ENCODE measurements around the gene NUDT3.
"Not testable (repeated sequence)": the region's sequence is repeated elsewhere in the genome, so short reads cannot be mapped to it uniquely, and the experiment has no call there.

NUDT3 gene

DNA sequence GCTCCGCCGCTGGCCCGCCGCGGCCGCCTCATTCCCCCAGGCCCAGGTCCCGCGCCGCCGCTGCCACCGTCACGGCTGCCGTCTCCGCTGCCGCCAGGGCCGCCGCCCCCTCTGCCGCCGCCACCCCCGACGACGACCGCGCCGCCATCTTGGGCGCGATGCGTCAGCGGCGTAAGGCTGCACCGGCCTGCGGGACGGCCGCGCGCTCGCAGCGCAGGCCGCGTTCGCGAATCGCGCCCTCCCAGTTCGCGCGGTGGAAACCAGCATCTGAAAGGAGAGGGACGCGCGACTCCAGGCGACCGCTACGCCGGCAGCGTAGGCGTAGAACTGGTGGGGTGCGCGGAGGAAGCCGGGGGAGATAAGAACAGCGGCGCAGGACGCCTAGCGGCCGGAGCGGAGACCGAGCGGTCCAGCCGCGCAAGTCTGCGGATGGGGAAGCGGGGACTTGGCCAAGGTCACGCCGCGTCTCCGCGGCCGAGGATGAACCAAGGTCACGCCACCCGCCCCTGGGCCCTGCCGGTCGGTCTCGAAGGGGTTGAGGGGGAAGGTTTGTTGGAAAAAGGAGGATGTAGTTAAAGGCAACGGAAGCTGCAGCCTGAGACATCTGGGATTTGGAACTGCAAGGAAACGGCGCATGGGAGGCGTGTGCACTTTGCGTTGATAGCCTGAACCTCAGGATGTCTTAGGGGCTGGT, at the start of gene NUDT3:
Gene NUDT3, minus strand, starts transcription at position 173 of the 694 bp plus-strand sequence. CDS start 307 bp downstream, outside the sequence.
- DNase-seq: peak; percentile 91

DNA sequence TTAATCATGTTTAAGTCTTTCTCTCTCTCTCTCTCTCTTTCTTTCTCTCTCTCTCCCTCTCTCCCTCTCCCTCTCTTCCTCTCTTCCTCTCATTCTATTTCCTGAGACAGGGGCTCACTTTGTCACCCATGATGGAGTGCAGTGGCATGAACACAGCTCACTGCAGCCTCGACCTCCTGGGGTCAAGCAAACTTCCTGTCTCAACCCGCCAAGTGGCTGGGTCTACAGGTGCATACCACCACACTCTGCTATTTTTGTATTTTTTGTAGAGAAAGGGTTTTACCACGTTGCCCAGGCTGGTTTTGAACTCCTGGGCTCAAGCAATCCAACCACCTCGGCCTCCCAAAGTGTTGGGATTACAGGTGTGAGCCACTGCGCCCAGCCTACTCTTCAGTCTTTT, 49.1 kb upstream of the NUDT3 start:
- DNase-seq: no peak

DNA sequence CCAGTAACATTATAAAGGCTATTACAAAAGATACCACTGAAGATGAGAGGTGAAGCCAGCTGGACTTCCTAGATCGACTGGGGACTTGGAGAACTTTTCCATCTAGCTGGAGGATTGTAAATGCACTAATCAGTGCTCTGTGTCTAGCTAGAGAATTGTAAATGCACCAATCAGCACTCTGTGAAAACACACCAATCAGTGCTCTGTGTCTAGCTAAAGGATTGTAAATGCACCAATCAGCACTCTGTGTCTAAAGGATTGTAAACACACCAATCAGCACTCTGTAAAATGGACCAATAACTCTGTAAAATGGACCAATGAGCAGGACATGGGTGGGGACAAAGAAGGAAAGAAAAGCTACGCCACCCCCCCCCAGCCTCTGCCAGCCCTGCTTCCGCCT, 47.0 kb upstream of the NUDT3 start:
- DNase-seq: no peak

DNA sequence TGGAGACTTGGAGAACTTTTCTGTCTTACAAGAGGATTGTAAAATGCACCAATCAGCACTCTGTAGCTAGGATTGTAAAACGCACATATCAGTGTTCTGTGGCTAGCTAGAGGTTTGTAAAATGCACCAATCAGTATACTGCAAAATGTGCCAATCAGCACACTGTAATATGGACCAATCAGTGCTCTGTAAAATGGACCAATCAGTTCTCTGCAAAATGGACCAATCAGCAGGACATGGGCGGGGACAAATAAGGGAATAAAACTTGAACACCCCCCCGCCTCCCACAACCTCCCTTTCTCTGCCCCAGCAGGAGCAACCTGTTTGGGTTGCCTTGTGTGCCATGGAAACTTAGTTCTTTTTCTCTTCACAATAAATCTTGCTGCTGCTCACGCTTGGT, 46.2 kb upstream of the NUDT3 start:
- no peak for DNase-seq

DNA sequence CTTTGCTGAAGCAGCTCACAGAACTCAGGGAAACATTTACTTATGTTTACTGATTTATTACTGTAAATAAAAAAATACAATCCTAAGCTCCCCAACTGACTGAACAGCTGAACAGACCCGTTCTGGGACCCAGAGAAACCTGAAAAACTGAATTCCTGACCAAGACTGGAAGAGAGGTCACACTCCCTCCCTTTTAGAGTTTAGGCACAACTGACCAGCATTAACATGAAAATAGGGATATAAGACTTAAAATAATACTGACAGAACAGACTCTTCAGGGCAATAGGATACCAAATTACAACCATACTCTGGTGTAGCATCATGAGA, 45.1 kb upstream of the NUDT3 start:
- DNase-seq: no peak

DNA sequence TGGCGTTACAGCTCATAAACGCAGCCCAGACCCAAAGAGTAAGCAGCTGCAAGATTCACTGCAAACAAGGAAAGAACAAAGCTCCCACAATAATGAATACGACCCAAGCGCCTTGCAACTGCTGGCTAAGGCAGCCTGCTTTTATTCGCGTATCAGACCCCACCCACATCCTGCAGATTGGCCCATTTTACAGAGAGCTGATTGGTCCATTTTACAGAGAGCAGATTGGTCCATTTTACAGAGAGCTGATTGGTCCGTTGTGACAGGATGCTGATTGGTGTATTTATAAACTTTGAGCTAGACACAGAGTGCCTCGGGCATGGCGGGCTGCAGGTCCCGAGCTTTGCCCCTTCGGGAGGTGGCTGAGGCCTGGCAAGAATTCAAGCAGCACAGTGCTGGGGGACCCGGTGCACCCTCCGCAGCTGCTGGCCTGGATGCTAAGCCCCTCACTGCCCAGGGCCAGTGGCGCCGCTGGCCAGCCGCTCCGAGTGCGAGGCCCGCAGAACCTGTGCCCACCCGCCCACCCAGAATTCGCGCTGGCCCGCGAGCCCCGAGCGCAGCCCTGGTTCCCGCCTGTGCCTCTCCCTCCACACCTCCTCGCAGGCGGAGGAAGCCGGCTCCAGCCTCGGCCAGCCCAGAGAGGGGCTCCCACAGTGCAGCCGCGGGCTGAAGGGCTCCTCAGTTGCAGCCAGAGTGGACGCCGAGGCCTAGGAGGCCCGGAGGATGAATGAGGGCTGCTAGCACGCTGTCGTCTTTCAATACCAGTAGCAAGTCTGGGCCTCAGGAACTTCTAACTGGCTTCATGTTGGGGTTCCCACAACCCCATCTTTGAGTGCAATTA, 44.6 kb upstream of the NUDT3 start:
- no peak for DNase-seq

DNA sequence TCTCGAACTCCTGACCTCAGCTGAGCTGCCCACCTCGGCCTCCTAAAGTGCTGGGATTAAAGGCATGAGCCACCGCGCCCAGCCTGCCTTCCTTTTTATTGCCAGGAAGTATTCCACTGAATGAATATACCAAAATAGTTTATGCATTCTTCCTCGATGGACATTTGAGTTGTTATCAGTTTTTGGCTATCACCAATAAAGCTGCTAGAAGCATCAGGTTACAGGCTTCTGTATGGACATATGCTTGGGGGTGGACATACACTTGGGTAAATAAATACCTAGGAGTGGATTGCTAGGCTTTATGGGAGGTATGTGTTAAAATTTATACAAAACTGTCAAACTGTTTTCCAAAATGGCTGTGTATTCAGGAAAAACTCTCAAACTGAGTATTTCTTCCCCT, 43.4 kb upstream of the NUDT3 start:
- no peak for DNase-seq

DNA sequence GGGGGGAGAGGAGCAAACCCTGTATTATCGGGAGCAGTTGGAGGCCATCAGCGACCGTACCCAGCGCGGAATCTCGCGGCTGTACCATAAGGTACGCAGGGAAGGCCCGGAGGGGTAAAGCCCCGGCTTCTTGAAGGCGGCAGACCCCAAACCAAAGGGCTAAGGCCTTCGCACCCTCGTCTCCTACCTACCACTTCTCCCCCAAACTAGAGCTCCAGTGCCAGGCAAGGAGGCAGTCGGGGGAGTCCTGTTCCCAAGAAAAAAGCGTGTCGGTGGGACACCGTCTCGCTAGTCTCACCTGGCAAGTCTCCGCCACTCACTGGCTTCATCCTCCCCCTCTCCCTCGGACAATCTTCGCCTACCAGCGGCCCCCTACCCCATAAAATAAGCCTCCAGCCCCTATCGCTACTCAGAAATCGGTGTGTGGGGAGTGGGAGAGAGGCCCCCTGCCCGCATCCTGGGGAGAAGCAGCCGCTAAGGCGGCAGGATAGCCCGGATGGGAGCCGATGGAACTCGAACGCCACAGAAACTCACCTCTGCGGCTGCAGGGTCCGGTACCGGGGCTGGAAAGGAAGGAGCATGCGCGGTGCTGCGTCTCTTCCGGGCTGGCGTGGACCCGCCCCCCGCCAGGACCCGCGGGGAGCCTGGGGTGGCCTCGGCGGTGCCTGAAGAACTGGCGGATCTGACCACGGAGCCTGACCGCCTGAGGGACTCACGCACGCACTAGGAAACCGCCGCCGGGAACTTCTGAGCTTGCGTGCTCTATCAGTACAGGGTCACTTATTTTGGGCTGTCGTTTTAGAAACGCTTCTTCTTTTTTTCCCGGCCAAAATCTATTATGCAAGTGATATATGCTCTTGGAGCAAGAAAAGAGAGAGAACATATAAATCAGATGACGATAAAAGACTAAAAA, 33.3 kb upstream of the NUDT3 start, which contains the start of gene RPS10:
Gene RPS10, minus strand, starts transcription at position 572 of the 913 bp plus-strand sequence. CDS start 848 bp downstream, outside the sequence.
- DNase-seq: peak; percentile 85

DNA sequence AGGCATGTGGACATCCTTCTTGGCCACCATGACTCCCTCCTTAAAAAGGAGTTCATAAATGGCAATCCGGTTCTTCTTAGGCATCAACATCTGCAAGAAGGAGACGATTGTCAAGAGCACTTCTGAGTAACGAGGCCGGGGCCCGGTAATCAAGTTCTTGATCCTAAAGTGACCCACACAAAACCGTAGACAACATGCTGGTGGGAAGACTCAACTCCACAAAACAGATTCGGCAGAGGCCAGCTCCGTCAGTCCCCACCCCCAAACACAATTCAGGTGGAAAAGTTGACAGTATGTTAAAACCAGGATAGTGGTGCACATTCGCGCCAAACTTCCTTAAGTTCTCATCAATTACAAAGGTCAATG, 32.6 kb upstream of the NUDT3 start:
- DNase-seq: no peak

DNA sequence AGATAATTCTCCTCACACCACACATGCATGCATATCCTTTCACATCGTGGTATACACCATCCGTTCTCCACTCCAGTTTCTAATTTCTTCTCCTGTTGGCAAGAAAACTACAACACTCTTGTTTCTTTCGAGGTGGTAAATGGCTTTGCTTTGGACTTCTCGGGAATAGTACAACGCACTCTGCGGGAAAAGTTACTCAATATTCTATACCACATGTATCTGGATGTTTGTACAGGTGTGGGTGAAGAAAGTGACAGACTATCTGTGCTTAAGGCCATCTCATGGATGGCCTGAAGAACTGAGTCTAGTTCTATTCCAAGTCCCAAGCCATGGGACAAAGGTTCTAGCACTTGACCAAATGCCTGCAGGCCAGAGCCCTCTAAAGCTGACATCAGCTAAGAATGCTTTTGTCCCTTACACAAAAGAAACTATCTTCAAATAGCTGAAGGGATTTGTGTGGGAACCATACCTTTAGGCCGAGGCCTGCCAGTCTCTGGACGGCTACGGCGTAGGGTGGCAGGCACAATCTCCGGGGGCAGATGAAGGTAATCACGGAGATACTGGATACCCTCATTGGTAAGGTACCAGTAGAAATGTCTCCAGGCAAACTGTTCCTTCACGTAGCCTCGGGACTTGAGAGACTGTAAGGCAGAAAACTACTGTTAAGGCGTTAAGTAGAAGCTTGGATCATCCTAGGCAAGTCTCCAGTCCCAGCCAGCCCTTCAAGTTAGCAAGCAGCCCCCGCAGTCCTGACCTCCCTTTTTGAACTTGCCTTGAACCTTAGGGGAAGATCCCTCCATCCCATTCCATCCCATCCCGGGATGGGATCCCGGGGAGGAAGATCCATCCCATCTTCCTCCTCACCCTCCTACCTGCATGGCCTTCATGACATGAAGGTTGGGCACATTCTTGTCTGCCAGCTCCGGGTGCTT, 32.0 kb upstream of the NUDT3 start:
- DNase-seq: no peak

DNA sequence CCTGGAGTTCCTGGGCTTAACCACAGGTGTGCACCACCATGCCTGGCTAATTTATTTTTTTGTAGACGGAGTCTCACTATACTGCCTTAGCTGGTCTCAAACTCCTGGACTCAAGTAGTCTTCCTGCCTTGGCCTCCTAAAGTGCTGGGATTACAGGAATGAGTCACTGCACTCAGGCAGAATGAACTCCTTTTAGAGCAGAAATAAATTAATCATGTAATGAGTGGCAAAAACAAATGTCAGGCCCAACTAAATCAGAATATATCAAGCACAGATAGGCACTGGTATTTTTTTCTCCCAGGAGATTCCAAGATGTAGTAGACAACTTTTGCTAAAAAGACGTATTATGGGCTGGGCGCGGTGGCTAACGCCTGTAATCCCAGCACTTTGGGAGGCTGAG, 30.8 kb upstream of the NUDT3 start:
- DNase-seq: no peak

DNA sequence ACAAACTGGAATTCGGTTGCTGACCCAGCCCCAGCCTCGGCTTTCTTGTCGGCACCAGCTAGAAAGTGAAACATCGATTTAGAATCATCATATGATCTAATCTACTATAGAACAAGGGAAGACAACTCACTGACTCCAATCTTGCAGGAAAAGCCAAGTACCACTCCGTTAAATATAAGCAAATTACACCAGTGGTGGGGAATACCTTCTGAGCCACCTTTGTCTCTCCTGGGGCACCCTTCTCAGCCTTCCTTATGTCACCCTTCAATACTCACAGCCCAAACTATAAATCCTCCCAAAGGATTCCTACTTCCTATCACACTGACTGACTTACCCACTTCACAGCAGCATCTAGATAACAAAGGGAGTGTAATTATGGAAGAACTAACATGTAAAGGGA, 25.9 kb upstream of the NUDT3 start:
- no peak for DNase-seq

DNA sequence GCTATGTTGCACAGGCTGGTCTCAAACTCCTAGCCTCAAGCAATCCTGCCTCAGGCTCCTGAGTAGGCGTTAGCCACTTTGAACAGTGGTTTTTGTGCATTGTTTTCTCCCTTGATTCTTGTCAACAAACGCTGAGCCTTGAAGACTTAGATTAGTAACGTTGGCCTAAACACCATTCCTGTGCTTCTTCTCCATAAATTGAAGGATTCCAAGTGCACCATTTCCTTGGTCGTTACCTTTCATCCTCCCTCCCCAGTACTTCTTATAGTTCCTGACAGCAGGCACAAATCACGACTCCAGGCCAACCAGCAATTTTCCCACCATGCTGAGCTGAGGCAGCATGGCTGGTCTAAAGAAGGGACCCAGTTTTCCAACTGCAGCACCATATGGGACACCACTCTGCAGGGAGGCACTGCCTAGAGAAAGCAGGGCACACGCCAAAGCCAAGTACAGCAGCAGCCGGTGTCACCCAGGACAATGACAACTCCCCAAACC, 24.5 kb upstream of the NUDT3 start:
- no peak for DNase-seq

DNA sequence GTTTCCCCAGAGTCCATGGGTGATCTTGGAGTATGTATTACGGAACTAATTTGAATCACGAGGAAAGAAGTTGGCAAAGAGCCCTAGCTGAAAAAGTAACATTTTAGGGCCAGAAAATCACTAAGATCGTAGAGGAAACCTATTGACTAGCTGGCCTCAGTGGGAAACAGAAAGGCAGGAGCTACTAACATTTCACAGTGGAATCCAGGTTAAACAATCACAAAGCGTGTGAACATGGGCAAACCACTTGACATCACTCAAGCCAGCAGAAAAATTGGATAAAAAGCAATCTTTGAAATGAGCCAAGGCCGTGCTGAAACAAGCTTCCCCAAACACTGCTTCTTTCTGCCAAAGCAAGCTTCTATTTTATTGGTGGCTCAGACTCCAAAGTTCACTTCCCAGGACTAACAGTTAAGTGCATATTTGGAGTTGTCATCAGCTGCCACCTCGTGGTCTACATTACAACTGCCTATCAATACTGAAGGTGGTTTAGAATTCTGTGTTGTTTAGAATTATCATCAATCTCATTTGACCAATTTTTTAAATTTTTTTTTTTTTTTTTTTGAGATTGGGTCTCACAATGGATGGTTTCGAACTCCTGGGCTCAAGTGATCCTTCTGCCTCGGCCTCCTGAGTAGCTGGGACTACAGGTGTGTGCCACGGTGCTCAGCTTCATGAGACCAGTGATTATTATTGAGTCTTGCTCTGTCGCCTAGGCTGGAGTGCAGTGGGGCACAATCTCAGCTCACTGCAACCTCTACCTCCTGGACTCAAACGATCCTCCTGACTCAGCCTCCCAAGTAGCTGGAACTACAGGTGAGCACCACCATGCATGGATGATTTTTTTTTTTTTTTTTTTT, 22.8 kb upstream of the NUDT3 start:
- DNase-seq: no peak

DNA sequence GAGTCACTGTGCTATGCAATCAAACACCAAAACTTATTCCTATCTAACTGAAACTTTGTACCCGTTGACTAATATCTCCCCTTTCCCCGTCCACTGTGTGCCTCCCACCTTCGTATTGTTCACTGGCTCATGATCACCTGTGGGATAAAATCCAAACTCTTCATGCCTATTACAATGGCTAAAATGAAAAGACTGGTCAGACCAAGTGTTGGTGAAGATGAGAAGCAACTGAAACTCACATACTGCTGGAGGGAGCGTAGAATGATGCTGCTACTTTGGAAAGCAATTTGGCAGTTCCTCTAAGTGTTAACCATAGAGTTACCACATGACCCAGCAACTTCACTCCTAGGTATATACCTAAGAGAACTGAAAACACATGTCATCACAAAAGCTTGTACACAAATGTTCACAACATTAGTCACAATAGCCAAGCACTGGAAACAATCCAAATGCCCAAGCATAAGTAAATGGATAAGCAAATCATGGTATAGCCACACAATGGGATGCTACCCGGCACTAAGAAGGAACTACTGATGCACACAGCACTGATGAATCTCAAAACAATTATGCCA, 20.3 kb upstream of the NUDT3 start:
- DNase-seq: no peak

DNA sequence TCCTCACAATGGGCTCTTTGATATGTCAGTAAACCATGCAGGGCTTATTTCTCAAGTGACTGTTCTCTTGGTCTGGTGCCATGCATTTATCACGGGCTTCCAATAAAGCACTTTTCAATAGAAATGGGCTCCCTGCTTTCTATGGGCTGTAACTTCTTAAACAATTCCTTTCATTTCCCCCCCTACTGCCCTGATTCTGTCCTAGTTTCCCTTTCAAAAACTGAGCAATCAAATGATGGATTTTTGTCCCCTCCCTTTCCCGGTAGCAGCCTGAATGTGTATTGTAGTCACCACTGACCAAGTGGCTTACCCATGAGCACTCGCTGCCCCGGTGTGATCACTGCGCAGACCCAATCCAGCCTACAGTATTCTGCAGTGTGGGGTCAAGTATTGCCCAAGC, 19.5 kb upstream of the NUDT3 start:
- no peak for DNase-seq

DNA sequence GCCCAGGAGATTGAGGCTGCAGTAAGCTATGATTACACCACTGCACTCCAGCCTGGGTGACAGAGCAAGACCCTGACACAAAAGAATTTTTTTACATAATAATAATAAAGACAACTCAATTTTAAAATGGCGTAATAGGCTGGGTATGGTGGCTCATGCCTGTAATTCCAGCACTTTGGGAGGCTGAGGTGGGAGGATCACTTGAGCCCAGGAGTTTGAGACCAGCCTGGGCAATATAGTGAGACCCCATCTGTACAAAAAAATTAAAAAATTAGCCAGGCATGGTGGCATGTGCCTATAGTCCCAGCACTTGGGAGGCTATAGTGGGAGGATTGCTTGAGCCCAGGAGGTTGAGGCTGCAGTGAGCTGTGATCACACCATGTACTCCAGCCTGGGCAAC, 15.4 kb upstream of the NUDT3 start:
- not testable (repeated sequence) for DNase-seq

DNA sequence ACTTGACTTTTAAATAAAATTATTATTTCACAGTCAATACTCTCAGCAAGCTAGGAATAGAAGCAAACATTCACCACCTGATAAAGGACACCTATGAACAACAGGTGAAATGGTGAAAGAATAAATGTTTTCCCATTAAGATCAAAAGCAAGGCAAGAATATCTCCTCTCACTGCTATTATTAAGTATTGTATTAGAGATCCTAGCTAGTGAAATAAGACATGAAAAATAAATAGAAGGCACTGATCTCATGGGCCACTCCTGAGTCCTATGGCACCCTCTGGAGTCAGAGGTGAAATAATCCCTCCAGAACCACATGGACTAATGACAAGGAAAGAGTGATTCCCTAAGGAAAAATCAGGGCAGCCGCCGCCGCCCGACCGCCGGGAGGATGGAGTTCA, 4.0 kb upstream of the NUDT3 start:
- DNase-seq: no peak

DNA sequence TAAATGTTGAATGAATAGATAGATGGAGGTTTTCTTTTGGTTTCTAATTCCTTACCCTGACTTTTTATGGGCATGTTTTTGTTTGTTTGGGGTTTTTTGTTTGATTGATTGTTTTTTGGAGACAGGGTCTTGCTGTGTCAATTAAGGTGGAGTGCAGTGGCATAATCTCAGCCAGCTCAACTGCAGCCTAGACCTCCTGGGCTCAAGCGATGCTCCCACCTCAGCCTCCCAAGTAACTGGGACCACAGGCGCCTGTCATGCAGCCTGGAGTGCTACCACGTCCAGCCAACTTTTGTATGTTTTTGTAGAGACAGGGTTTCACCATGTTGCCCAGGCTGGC, 1.5 kb upstream of the NUDT3 start:
- no peak for DNase-seq

DNA sequence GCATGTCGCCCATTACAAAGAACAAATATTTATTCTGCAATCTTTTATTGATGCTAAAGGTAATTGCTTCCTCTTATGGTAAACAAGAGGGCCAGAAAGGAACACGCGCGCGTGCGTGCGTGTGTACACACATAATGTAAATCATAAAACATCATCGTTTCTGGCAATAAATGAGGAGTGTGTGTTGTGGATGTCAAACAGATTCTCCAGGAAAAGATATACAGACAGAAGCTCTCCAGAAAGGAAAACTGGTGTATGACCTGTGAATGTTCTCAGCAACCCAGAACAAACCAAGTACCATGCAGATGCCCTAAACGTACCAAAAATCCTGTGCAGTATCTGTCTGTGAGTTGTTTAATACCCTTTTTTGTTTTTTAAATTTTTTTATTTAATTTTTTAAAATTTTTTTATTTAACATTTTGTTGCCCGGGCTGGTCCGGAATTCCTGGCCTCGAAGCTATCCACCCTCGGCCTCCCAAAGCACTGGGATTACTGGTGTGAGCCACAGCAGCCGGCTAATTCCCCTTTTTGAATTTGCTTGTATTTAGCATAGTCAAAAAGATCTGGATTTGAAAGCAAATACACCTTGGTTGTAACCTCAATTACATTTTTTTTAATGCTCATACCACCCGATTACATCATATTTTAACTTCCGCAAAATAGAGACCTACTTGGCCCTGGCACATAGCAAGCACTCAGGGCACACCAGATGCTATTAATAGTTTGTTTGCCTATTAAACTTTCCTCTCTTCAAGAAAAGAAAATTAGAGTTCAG, 909 bp upstream of the NUDT3 start:
- no peak for DNase-seq
